Eye (tissue), 1 donor: Measurements from ENCODE around the gene ZP4.
"Not testable (repeated sequence)": the region's sequence is repeated elsewhere in the genome, so short reads cannot be mapped to it uniquely, and the experiment has no call there.

Experiments
- DNase-seq: peaks from one replicate; pipeline ENCODE4 v3.0.0-alpha.2; 2015

ZP4 gene

GRCh38 chr1:237873487-237874211 lies 17.1 kb downstream of the ZP4 start:
- DNase-seq = no peak

GRCh38 chr1:237868817-237869600 lies 21.7 kb downstream of the ZP4 start:
- no peak for DNase-seq

GRCh38 chr1:237867380-237867888 lies 23.3 kb downstream of the ZP4 start:
- DNase-seq = no peak

DNA sequence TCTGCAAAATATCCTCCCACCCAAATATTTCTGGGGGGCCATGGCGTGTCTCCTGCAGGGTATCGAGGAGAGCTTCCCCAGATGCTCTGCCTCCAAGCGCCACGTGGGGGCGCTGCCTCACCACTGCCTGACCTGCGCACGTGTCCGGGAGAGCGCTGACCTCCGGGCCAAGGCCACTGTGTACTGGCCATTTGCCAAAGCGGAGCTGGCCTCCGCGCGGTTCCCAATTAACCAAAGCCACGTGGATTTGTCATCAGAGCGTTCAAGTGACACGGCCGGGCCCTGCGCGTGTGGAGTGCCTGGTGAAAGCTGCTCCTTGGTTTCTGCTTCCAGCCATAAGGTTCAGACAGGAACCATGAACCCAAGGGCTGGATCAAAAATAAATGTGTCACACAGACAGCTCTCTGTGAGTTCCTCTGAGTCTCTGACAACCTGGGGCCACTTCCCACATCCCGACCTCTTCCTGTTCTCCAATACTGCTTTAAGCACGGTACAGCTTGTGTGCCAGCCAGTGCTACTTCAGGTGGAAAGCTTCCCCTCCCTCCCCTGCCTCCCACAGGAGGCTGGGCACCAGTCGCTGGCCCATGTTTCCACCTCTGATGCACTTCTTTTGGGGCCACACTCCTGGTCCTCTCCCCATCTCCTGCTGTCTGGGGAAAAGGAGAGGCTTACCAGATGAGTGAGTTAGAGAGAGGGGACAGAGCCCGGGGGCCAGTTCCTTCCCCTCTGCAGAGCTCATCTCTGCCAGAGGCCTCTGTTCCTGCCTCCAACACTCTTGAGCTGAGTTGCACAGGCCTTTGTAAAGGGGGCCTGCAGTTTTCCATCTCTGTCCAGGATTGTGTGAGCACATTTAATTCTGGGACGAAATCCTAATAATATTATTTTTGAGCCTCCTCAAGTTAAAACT lies 26.1 kb downstream of the ZP4 start:
- peak; percentile 87 for DNase-seq

- DNase-seq = no peak
Observed at GRCh38 chr1:237863234-237863633, 27.5 kb downstream of the ZP4 start.

GRCh38 chr1:237861944-237862343 lies 28.8 kb downstream of the ZP4 start:
- no peak for DNase-seq

DNA sequence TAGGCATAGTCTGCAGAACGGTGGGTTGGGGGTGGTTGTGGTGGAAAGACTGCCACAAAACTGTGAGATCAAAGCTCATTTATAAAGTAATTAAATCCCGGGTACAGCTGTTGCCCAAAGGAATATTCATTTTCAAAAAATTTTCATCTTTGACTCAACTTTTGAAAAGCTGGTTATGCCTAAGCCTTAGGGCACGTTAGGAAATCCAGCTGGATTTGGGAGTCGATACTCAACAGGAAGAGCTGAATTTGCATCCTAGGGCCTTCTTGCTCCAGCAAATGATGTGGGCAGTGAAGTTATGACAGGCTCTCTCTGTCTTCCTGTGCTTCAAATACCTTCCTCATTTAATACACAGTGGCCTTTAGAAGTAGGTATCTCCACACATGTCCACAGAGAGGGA lies 31.7 kb downstream of the ZP4 start:
- no peak for DNase-seq

DNA sequence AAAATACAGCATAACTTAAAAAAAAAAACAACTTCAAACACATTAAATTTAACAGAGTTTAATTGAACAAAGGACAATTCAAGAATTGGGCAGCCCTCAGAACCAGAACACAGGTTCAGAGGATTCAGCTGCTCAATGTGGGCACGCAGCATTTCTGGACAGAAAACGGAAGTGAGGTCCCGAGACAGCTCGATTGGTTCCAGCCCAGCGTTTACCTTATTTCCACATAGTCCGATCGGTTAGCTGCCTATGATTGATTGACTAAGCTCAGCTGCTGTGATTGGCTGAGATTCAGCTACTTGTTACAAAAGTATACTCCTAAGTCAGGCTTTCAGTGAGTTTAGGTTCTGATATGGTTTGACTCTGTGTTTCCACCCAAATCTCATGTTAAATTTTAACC lies 33.3 kb downstream of the ZP4 start:
- no peak for DNase-seq

DNA sequence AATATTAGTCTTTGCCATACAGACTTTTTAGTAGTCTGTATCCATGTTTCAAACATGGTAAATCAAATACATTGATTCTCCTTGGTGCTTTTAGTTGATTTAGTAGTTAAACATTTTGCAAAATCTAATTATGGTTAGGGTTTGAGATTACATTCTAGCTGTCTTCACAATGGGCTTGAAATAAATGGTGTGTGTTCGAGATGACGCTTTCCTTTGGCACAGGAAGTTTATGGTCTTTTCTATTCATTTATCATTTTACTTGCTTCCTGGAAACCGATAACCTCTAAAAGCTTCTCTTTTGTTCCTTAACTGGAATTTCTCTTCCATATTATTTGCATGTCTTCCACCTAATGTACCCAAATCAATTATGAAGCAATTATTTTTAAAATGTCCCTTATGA lies 38.4 kb downstream of the ZP4 start:
- DNase-seq = no peak

GRCh38 chr1:237851210-237851845 lies 39.4 kb downstream of the ZP4 start:
- DNase-seq = peak; percentile 65

GRCh38 chr1:237843516-237843915 lies 47.2 kb downstream of the ZP4 start:
- DNase-seq = not testable (repeated sequence)

DNA sequence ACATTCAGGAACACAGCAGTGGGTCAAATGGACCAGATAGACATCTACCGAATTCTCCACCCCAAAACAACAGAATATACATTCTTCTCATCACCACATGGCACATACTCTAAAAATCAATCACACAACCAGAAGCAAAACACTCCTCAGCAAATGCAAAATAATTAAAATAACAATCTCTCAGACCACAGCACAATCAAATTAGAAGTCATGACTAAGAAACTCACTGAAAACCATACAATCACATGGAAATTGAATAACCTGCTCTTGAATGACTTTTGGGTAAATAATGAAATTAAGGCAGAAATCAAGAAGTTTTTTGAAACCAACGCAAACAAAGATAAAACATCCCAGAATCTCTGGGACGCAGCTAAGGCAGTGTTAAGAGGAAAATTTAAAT lies 49.2 kb downstream of the ZP4 start:
- no peak for DNase-seq

- no peak for DNase-seq
Observed at GRCh38 chr1:237838904-237839534, 51.7 kb downstream of the ZP4 start.

- DNase-seq = no peak
Observed at GRCh38 chr1:237838320-237838719, 52.4 kb downstream of the ZP4 start.

DNA sequence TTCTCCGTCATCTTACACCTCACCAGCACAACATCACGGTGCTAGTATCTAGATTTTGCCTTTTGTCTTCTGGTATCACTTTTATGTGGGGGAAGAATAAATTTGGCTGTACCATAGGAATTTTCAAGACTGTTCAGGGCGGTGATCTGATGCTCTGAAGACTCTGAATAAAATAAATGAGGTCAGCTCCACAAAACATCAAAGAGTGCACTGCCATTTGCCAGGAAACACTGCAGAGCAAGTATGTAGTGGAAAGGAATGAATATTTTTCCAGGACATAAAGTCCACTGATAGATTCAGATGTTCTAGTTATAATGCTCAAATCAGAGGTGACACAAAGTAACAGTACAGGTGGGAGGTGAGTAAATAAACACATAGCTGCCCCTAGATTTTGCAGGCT lies 56.3 kb downstream of the ZP4 start:
- DNase-seq = no peak

DNA sequence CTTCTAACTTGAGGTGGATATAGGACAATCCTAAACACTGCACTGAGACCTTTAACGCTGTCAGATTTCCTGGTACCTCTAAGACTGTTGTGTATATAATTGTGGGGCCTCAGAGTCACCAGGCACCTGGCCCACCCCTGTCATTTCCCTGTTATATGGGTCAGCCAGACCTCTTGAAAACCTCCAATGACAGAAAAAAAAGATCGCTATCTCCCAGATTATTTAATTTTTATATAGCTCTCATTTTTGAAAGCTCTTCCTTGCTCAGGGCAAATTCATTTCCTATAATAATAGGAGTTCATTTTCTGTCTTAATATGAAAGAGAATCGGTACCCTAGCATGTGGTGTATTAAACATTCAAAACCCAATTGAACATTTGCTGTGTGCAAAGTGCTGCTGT lies 56.7 kb downstream of the ZP4 start:
- no peak for DNase-seq

- no peak for DNase-seq
Observed at GRCh38 chr1:237832858-237833257, 57.9 kb downstream of the ZP4 start.
